ENCODE results near the gene RNF212B. TPM values are rescaled to one million over a fixed set of nuclear protein-coding genes. Genes with fewer than 3 reads are reported as not detected.

RNF212B gene
- polyA plus RNA-seq, 1 experiment: not detected

DNA sequence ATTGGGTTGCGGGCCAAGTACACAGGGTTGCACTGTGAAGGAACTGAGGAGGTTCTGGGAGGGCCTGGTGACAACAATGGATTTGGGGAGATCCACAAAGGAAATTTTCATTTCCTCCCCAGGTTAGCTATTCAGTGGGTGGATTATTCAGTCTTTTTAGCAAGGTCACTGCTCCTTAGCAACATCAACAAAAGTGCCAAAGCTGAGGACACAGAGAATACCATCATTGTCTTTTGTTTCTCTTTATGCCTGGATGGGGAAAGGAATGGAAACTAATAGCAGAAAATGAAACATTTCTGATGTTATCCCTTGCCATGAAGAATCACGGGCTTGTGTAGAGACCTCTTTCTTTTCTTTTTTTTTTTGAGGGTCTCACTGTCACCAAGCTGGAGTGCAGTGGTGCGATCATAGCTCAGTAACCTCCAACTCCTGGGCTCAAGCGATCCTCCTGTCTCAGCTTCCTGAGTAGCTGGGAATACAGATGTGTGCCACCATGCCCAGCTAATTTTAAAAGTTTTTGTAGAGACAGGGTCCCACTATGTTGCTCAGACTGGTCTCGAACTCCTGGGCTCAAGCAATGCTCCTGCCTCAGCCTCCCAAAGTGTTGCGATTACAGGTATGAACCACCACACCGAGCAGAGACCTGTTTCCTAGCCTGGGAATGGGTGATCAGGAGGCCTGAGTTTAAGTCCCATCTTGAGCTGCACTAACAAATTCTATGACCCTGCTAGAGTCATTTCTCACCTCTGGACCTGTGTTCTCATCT, 58.5 kb downstream of the RNF212B start:
- Histone ChIP-seq H3K4me3 (ENCODE audit: low read depth, low read length) (no peak overlapping the region), H3K9me3 (ENCODE audit: control insufficient read depth, insufficient read depth, low read length) (no peaks in the 10 kb centered on the region), H3K27ac (ENCODE audit: low read depth, low read length) (no peak overlapping the region), H3K27me3 (ENCODE audit: control insufficient read depth, insufficient read depth, low read length) (peaks cover 6% of the 10 kb centered on the region)
- DNase-seq (ENCODE audit: low read depth, low spot score): no peak
- TF ChIP-seq, protein P1, sequence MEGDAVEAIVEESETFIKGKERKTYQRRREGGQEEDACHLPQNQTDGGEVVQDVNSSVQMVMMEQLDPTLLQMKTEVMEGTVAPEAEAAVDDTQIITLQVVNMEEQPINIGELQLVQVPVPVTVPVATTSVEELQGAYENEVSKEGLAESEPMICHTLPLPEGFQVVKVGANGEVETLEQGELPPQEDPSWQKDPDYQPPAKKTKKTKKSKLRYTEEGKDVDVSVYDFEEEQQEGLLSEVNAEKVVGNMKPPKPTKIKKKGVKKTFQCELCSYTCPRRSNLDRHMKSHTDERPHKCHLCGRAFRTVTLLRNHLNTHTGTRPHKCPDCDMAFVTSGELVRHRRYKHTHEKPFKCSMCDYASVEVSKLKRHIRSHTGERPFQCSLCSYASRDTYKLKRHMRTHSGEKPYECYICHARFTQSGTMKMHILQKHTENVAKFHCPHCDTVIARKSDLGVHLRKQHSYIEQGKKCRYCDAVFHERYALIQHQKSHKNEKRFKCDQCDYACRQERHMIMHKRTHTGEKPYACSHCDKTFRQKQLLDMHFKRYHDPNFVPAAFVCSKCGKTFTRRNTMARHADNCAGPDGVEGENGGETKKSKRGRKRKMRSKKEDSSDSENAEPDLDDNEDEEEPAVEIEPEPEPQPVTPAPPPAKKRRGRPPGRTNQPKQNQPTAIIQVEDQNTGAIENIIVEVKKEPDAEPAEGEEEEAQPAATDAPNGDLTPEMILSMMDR (IDR thresholded peaks at IDR 0.05; ENCODE audit: low read depth, low read length): no peak
- CTCF ChIA-PET: interaction anchor here (0.6 to 3.9 kb wide), 5 partner anchors 9 to 176 kb away, joined by 3 to 20 read pairs (median 15); partner anchors contain the start of gene HOMEZ
- POLR2A ChIA-PET: no interaction called here

DNA sequence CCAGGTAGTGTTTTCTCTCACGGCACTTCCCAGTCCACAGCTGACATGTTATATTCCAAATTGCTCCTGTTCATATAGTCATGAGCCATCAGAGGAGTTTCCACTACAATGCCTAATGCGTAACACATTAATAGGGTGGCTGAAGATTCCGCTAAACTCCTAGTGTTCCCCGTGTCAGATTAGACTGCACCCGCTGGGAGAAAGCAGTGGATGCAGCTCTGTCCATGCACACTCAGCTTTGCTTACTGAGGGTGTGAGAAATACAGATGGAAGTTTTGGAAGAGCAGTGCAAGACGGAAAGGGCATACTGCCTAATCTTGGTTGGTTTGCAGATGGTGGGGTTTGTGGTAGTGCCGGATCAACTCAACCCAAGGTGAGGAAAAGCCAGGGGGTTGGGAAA, 59.4 kb downstream of the RNF212B start:
- Histone ChIP-seq H3K27me3 (ENCODE audit: control insufficient read depth, insufficient read depth, low read length) (peaks cover 6% of the 10 kb centered on the region), H3K9me3 (ENCODE audit: control insufficient read depth, insufficient read depth, low read length) (no peaks in the 10 kb centered on the region; the same call in 1 of the 2 replicates), H3K4me3 (ENCODE audit: low read depth, low read length) (no peak overlapping the region), H3K27ac (ENCODE audit: low read depth, low read length) (no peak overlapping the region)
- ChIA-PET POLR2A (interaction anchor here (0.6 kb wide), 1 partner anchor 10 kb away, joined by 3 read pairs; the partner anchor contains the start of gene BCL2L2), CTCF (interaction anchor here (0.6 to 3.9 kb wide), 4 partner anchors 10 to 177 kb away, joined by 3 to 20 read pairs (median 10); partner anchors contain the start of gene HOMEZ)
- DNase-seq (ENCODE audit: low read depth, low spot score): no peak
- TF ChIP-seq, protein P1 (IDR thresholded peaks at IDR 0.05; ENCODE audit: low read depth, low read length): no peak

DNA sequence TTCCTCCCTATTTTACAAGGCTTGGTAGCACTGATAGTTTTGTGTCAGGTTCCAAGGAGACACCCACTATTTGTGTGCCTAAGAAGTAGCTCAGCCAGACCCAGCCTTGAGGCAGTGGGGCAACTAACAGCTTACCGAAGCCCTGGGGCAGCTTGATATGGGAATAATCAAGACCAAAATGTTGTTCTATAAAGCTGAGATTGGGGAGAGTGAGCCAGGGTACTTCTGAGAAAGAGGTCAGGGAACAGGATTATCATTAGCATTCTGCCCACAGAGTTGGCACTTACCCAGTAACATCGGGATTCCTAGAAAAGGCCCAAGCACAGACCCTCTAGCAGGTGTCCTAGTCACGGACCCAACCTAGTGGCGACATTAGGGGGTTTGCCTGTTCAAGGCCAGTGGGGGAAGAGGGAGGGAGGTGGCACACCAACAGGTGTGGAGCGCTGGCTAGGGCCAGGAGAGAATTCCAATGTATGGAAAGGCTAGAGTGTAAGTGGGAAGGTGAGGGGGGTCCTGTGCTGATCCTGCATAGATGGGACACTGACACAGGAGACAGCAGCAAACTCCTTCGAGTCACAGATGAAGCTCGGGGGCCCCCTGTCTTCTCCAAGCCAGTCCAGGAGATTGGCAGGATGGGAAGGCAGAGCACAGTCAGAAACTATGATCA, 60.0 kb downstream of the RNF212B start:
- H3K27ac ChIP-seq (ENCODE audit: low read depth, low read length): no peak overlapping the region
- H3K4me3 ChIP-seq (ENCODE audit: low read depth, low read length): no peak overlapping the region
- ChIA-PET POLR2A (no interaction called here), CTCF (interaction anchor here (0.9 to 3.9 kb wide), 3 partner anchors 11 to 177 kb away, joined by 3 to 20 read pairs (median 11); partner anchors contain the start of gene HOMEZ)
- no peak for DNase-seq (ENCODE audit: low read depth, low spot score)
- H3K9me3 ChIP-seq (ENCODE audit: control insufficient read depth, insufficient read depth, low read length): no peaks in the 10 kb centered on the region; the same call in 1 of the 2 replicates
- H3K27me3 ChIP-seq (ENCODE audit: control insufficient read depth, insufficient read depth, low read length): peaks cover 6% of the 10 kb centered on the region
- TF ChIP-seq, protein P1 (IDR thresholded peaks at IDR 0.05; ENCODE audit: low read depth, low read length): no peak

DNA sequence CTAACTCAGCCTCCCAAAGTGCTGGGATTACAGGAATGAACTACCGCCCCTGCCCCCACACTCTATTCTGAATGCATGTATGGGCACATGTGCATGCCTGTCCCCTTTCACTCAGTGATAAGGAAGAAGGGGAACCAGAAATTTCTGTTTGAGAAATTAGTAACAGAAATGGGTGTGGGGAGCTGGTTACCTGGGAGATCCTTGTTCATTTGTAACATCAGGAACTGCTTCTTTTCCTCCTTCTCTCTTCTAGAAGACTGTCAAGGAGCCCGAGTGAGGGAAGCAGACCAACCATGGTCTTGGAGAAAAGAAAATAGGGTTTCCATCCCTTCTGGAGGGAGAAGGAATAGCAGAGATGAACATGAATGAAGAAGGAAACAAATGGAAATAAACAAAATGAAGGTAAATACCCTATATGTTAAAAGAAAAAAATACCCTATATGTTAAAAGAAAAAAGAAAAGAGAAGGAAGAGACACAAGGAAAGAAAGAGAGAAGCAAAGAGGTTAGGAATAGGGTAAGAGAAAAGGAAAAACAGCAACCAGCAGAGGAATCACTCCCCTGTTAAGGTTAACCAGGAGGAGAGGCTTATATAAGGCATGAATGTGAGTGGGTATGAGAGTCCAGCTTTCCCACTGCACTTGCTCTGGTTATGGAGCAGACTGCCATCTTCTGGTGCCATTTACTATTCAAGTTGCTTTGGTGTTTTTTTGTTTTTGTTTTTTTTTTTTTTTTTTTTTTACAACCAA, 61.6 kb downstream of the RNF212B start:
- no peak overlapping the region for H3K4me3 ChIP-seq (ENCODE audit: low read depth, low read length)
- CTCF ChIA-PET: interaction anchor here (0.6 to 3.9 kb wide), 8 partner anchors 13 to 178 kb away, joined by 3 to 24 read pairs (median 6); partner anchors contain the start of gene HOMEZ

More for the DNA sequence above, 61.6 kb downstream of the RNF212B start:
- POLR2A ChIA-PET: no interaction called here
- TF ChIP-seq, protein P1 (IDR thresholded peaks at IDR 0.05; ENCODE audit: low read depth, low read length): peak; percentile 41; the same call in 1 of the 2 replicates
- DNase-seq (ENCODE audit: low read depth, low spot score): no peak
- H3K9me3 ChIP-seq (ENCODE audit: control insufficient read depth, insufficient read depth, low read length): no peaks in the 10 kb centered on the region; the same call in 1 of the 2 replicates
- no peaks in the 10 kb centered on the region for H3K27me3 ChIP-seq (ENCODE audit: control insufficient read depth, insufficient read depth, low read length)
- peak overlapping the region; percentile 21 for H3K27ac ChIP-seq (ENCODE audit: low read depth, low read length)
